SK-N-SH (cell line): ENCODE data around the gene OR8G1. TPM values are rescaled to one million over a fixed set of nuclear protein-coding genes. Genes with fewer than 3 reads are reported as not detected.

ENCODE experiments used
- CTCF ChIA-PET: fragments of 300-600, 350-600 bp; formaldehyde crosslinking; extraction: SDS; loops from one replicate; lab custom pipeline; 2021; lab: Yijun Ruan, JAX
- POLR2A ChIA-PET: fragments of 350-600 bp; sonication (Branson Sonifier 250); formaldehyde crosslinking; extraction: SDS; loops from one replicate; lab custom pipeline; 2020; ENCODE audit warnings: antibody characterized with exemption, inconsistent platforms; lab: Yijun Ruan, JAX
- DNase-seq: peaks from one replicate; pipeline ENCODE4 v3.0.0; 2012
- H2AFZ ChIP-seq: fragments of 200-600 bp; sonication (generic); 2 replicates; pipeline ENCODE4 v1.8.1; 2016; ENCODE audit warnings: antibody characterized with exemption, mild to moderate bottlenecking, low read depth
- H3F3A ChIP-seq: fragments of 200-600 bp; sonication (generic); replicated peaks from 2 replicates; pipeline ENCODE3; 2016; ENCODE audit warnings: antibody characterized with exemption, mild to moderate bottlenecking; ENCODE audit not compliant: insufficient read depth
- H3K27ac ChIP-seq, 2 experiments: fragments of 200-500 bp in 1 of 2; fragments of 200-600 bp in 1 of 2; sonication (Bioruptor generic) in 1 of 2; sonication (generic), shearing (Covaris generic) in 1 of 2; 2 replicates each; pipeline versions ENCODE4 v1.5.1 to v1.6.1; 2014 to 2016; ENCODE audit warnings: low read depth in 2 of 2, inconsistent platforms in 1 of 2, low read length in 1 of 2, mild to moderate bottlenecking in 1 of 2, mixed read lengths in 1 of 2
- H3K27me3 ChIP-seq: fragments of 200-600 bp; sonication (generic), shearing (Covaris generic); 2 replicates; pipeline ENCODE4 v1.6.1; 2016; ENCODE audit warnings: mixed run types; ENCODE audit not compliant: insufficient read depth
- H3K36me3 ChIP-seq, 2 experiments: fragments of 200-500 bp in 1 of 2; fragments of 200-600 bp in 1 of 2; sonication (Bioruptor generic) in 1 of 2; sonication (generic) in 1 of 2; replicated peaks in 1 of 2; 2 replicates each; pipeline versions ENCODE3 to v1.5.1; 2014 to 2016; ENCODE audit warnings: low read length in 1 of 2, mild to moderate bottlenecking in 1 of 2; ENCODE audit not compliant: insufficient read depth in 2 of 2, control insufficient read depth in 1 of 2
- H3K4me1 ChIP-seq, 2 experiments: fragments of 200-500 bp in 1 of 2; fragments of 200-600 bp in 1 of 2; sonication (Bioruptor generic) in 1 of 2; sonication (generic), shearing (Covaris generic) in 1 of 2; 2 replicates each; pipeline versions ENCODE4 v1.5.1 to v1.6.1; 2014 to 2016; ENCODE audit warnings: low read depth in 1 of 2, low read length in 1 of 2, mixed run types in 1 of 2; ENCODE audit not compliant: insufficient read depth in 2 of 2, control insufficient read depth in 1 of 2
- H3K4me2 ChIP-seq: fragments of 200-600 bp; sonication (generic), shearing (Covaris generic); 2 replicates; pipeline ENCODE4 v1.6.1; 2017; ENCODE audit warnings: mixed run types
- H3K4me3 ChIP-seq, 2 experiments: fragments of 200-500 bp in 1 of 2; fragments of 200-600 bp in 1 of 2; sonication (Bioruptor generic) in 1 of 2; sonication (generic), shearing (Covaris generic) in 1 of 2; 2 replicates each; pipeline versions ENCODE4 v1.5.1 to v1.8.1; 2014 to 2016; ENCODE audit warnings: low read depth in 2 of 2, inconsistent platforms in 1 of 2, low read length in 1 of 2, mild to moderate bottlenecking in 1 of 2, mixed read lengths in 1 of 2, moderate library complexity in 1 of 2
- H3K79me2 ChIP-seq: fragments of 200-600 bp; sonication (generic); 2 replicates; pipeline ENCODE4 v1.8.1; 2017; ENCODE audit warnings: mild to moderate bottlenecking; ENCODE audit not compliant: insufficient read depth
- H3K9ac ChIP-seq: fragments of 200-600 bp; sonication (generic); 2 replicates; pipeline ENCODE4 v1.6.1; 2017; ENCODE audit warnings: mixed run types
- H3K9me2 ChIP-seq: fragments of 200-600 bp; sonication (generic); 2 replicates; pipeline ENCODE4 v1.6.1; 2017; ENCODE audit warnings: mixed run types
- H3K9me3 ChIP-seq: fragments of 200-600 bp; sonication (generic); 2 replicates; pipeline ENCODE4 v1.6.1; 2017; ENCODE audit warnings: mixed run types, mild to moderate bottlenecking, moderate library complexity
- H4K20me1 ChIP-seq: fragments of 200-600 bp; sonication (generic); 2 replicates; pipeline ENCODE4 v1.6.1; 2017; ENCODE audit warnings: mild to moderate bottlenecking, mixed run types; ENCODE audit not compliant: insufficient read depth
- CTCF ChIP-seq: fragments of 200-600 bp; sonication (generic); IDR thresholded peaks from 2 replicates; pipeline ENCODE4 v1.6.1; 2017; ENCODE audit warnings: antibody characterized with exemption, mild to moderate bottlenecking, moderate library complexity
- ELF1 ChIP-seq: IDR thresholded peaks from 2 replicates; pipeline ENCODE4 v1.4.0; 2012
- EZH2phosphoT487 ChIP-seq: fragments of 200-600 bp; sonication (generic); IDR thresholded peaks from 2 replicates; pipeline ENCODE4 v1.6.1; 2017; ENCODE audit warnings: low read depth, mixed run types, mild to moderate bottlenecking, antibody characterized with exemption, moderate library complexity, borderline replicate concordance
- FOSL2 ChIP-seq: IDR thresholded peaks from 2 replicates; pipeline ENCODE4 v1.4.0; 2012; ENCODE audit warnings: low read depth, mild to moderate bottlenecking, moderate library complexity, borderline replicate concordance
- JUND ChIP-seq: IDR thresholded peaks from 2 replicates; pipeline ENCODE4 v1.4.0; 2012
- MEF2A ChIP-seq: IDR thresholded peaks from 2 replicates; pipeline ENCODE4 v1.4.0; 2012; ENCODE audit warnings: low read depth, borderline replicate concordance
- MXI1 ChIP-seq: IDR thresholded peaks from 2 replicates; pipeline ENCODE4 v1.6.1; 2012; ENCODE audit warnings: mild to moderate bottlenecking, low read depth, low read length, improper control_type of control experiment
- NFIC ChIP-seq: IDR thresholded peaks from 2 replicates; pipeline ENCODE4 v1.4.0; 2012; ENCODE audit warnings: borderline replicate concordance
- NRF1 ChIP-seq: IDR thresholded peaks from 2 replicates; pipeline ENCODE4 v1.6.1; 2012; ENCODE audit warnings: low read depth, mild to moderate bottlenecking, low read length
- RCOR1 ChIP-seq: fragments of 150-350 bp; IDR thresholded peaks from 2 replicates; pipeline ENCODE4 v1.6.1; 2017; ENCODE audit warnings: antibody characterized with exemption, low read length
- SIN3A ChIP-seq: IDR thresholded peaks from 2 replicates; pipeline ENCODE4 v1.6.1; 2012; ENCODE audit warnings: low read depth, mild to moderate bottlenecking, low read length, moderate library complexity, borderline replicate concordance
- SMC3 ChIP-seq: IDR thresholded peaks from 2 replicates; pipeline ENCODE4 v1.6.1; 2012; ENCODE audit warnings: low read depth, low read length, improper control_type of control experiment
- TAF1 ChIP-seq: IDR thresholded peaks from 2 replicates; pipeline ENCODE4 v1.6.1; 2012; ENCODE audit warnings: low read depth, mild to moderate bottlenecking, low read length, moderate library complexity, borderline replicate concordance
- TCF12 ChIP-seq: IDR thresholded peaks from 2 replicates; pipeline ENCODE4 v1.4.0; 2012
- YY1 ChIP-seq: IDR thresholded peaks from 2 replicates; pipeline ENCODE4 v1.4.0; 2012; ENCODE audit warnings: low read depth, mild to moderate bottlenecking
- ZBTB33 ChIP-seq: IDR thresholded peaks from 2 replicates; pipeline ENCODE4 v1.4.0; 2012; ENCODE audit warnings: low read depth, borderline replicate concordance
- WGBS: methylation state at CpG from one replicate; pipeline ENCODE4 v1.1.6; 2017; ENCODE audit warnings: low lambda C conversion rate; 5-methylcytosine and 5-hydroxymethylcytosine counted together
- polyA plus RNA-seq, 3 experiments: library from polyadenylated mRNA; depleted of rRNA; stranded (reverse); fragments of >200 nt; gene quantifications; 2 replicates each; pipeline ENCODE4 v1.2.3, GENCODE V29; 2012

Gene OR8G1
- polyA plus RNA-seq, 1 of the 3 experiments (the other 2 are of a cell fraction) = not detected

DNA sequence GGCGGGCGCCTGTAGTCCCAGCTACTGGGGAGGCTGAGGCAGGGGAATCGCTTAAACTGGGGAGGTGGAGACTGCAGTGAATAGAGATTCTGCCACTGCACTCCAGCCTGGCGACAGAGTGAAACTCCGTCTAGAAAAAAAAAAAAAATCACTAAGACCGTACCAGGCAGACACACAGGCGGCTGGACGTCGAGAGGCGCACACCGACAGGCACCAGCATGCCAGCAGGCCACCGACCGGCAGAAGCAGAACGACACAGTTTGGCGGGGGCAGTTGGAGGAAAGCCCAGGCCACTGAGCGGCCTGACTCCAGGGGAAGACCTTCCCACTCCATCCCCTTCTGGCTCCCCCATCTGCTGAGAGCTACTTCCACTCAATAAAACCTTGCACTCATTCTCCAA is 40.2 kb upstream of the OR8G1 start (continued):
- no peak for TF ChIP-seq TAF1
- no peak for TF ChIP-seq MEF2A
- TF ChIP-seq TCF12 = no peak
- TF ChIP-seq ELF1 = no peak
- TF ChIP-seq CTCF = no peak
- no peak for TF ChIP-seq FOSL2
- TF ChIP-seq MXI1 = no peak
- no peak for TF ChIP-seq ZBTB33
- no peak for TF ChIP-seq YY1
- no peak for TF ChIP-seq NFIC
- no peak for TF ChIP-seq RCOR1
- TF ChIP-seq JUND = no peak

- POLR2A ChIA-PET = no interaction called here
- WGBS = 4% methylated on average over 3 of the region's 3 CpGs
- Histone ChIP-seq H4K20me1 (no peaks in the 10 kb centered on the region), H3K4me1 (no peaks in the 10 kb centered on the region), H3K4me3 (no peak overlapping the region), H2AFZ (no peak overlapping the region), H3K4me2 (no peak overlapping the region), H3K79me2 (no peaks in the 10 kb centered on the region), H3K36me3 (no peaks in the 10 kb centered on the region), H3K9me2 (no peaks in the 10 kb centered on the region), H3K27me3 (peaks cover 18% of the 10 kb centered on the region; the same call in 1 of the 2 replicates), H3K27ac (no peak overlapping the region), H3F3A (no peaks in the 10 kb centered on the region), H3K9ac (no peak overlapping the region), H3K9me3 (no peaks in the 10 kb centered on the region)
- no peak for DNase-seq
- TF ChIP-seq SMC3 (no peak), NRF1 (no peak), EZH2phosphoT487 (no peak), SIN3A (no peak), MEF2A (no peak)
- CTCF ChIA-PET = interaction anchor here (1.0 kb wide), 1 partner anchor 131 kb away, joined by 3 read pairs; no protein-coding TSS in a partner anchor
Observed at GRCh38 chr11:124202951-124203350, 37.9 kb upstream of the OR8G1 start.
